CD4-positive, alpha-beta T cell treated with Interleukin-17A for 4 hours (primary cell): ENCODE data around the gene SH3RF3.
"Not testable (repeated sequence)": the region's sequence is repeated elsewhere in the genome, so short reads cannot be mapped to it uniquely, and the experiment has no call there.

Source experiments
- DNase-seq: peaks from one replicate; pipeline ENCODE4 v3.0.0-alpha.2; 2020; ENCODE audit warnings: mixed read lengths

Gene SH3RF3

GRCh38 chr2:109205447-109205846 is 76.4 kb downstream of the SH3RF3 start:
- DNase-seq: no peak

- DNase-seq: no peak
Observed at GRCh38 chr2:109206569-109207146, 77.7 kb downstream of the SH3RF3 start.

DNA sequence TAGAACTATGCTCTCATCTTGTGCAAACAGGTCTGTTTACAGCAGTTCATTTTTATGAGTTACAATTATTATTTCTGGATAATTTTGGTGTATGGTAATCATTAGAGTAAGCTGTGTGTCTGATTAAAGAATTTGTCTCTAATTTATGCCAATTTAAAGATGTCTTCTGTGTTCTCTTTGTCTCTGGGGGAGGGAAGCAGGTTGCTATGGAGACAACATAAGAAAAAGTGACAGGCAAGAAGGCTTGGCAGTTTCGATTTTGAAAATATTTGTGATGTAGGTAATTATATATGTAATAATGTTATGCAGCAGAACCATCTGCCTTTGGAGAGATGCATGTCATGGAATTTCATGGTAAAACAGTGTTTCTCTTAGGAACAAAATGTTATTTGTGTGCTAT is 78.2 kb downstream of the SH3RF3 start:
- no peak for DNase-seq

- no peak for DNase-seq
Observed at GRCh38 chr2:109208071-109208950, 79.3 kb downstream of the SH3RF3 start.

GRCh38 chr2:109208951-109209335 is 79.9 kb downstream of the SH3RF3 start:
- no peak for DNase-seq

DNA sequence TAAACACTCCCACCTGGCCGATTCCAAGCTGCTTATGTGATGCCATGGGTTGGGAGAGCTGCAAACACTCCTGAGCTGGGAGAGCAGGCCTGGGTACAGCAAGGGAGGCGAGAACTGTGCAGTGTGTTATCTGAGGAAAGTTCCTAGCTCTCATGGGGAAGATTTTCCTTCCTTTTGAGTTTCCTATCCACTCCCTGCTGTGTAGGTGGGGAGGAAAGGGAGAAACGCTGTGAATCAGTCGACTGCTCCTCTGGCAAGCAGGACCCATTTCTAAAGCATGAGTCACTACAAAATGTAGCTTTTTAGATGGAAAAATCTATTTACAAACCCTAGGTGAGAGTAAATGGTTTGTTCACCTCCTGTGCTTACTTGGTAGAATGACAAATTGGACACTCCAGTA is 80.4 kb downstream of the SH3RF3 start:
- no peak for DNase-seq

- no peak for DNase-seq
Observed at GRCh38 chr2:109209941-109210340, 80.9 kb downstream of the SH3RF3 start.

DNA sequence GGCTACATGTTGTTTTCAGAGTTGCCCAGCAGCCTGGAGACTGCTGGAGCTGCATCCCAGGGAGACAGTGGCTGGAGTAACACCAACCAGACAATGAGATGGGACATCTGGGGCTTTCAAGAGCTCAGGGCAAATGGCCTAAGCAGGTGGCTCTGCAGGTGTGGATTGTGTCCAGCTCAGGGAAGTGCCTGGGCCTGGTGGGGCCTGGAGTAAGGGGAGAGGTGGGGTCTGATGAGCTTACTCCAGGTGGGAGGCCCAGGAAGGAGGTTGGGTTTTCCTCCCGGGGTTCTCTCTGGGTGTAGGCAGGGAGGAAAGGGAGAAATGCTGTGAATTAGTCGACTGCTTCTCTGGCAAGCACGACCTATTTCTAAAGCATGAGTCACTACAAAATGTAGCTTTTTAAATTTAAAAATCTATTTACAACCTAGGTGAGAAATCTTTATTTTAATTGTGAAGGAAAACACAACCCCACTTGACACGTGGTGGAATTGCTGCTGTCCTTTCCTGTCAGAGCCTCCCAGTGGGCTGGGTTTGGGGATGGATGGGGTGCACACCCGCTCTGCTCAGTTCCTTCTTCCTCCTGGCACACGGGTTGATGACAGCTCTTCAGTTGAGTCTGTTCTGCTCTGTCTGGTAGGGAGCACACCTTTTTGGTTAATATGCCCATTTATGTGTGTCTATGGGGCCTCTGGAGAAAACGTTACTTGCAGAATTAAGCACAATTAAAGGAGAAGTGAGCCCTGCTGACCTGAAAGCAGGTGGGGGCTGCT is 81.6 kb downstream of the SH3RF3 start:
- no peak for DNase-seq

DNA sequence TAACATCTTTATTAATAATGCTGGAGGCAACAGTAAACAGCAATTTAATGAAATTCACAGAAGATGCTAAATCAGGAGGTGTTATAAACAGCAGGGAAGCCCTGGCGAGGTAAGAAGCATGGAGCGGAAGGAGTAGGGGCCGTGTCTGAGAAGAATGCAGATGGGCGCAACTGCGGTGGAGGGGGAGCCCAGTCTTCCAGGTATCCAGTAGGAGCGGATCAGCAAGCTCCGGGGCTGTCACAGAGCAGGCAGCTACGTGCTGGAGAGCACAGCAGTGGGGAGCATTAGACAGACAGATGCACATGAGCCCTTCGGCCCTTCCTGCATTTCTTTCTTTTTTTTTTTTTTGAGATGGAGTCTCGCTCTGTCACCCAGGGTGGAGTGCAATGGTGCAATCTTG is 82.3 kb downstream of the SH3RF3 start:
- no peak for DNase-seq

GRCh38 chr2:109212836-109213563 is 84.0 kb downstream of the SH3RF3 start:
- no peak for DNase-seq

DNA sequence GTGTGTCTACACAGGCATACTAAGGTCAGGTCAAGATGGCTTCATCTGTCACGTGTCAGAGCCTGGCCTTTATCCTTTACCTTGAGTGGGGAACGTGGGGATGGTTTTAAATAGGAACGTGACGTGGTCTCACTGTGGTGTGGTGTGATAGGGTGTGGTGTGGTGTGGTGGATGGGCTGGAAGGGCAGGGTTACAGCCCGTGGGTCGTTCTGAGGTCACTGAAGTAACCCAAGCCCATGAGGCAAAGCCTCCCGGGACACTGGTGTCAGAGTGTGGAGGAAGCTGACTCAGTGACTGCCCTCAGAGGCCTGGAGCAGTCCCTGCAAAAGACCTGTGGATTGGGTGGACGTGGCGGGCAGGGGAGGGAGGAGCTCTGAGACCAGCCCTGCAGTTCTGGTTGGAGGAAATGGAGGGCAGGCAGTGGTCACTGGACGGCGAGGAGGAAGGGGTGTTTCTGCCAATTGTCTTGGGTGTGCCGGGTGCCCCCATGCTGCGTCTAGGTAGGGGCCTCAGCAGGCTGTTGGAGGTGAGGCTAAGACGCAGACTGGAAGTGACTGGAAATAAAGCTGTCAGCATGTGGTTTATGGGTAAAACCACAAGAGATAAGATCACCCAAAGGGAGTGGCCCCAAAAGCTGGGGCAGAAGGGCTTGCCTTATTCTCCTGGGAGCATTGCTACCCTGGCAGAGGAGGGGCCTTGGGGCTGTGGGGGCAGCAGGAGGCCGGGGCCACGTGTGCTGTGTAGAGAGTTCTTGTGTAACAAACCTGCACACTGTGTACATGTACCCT is 84.8 kb downstream of the SH3RF3 start:
- peak; percentile 47 for DNase-seq

DNA sequence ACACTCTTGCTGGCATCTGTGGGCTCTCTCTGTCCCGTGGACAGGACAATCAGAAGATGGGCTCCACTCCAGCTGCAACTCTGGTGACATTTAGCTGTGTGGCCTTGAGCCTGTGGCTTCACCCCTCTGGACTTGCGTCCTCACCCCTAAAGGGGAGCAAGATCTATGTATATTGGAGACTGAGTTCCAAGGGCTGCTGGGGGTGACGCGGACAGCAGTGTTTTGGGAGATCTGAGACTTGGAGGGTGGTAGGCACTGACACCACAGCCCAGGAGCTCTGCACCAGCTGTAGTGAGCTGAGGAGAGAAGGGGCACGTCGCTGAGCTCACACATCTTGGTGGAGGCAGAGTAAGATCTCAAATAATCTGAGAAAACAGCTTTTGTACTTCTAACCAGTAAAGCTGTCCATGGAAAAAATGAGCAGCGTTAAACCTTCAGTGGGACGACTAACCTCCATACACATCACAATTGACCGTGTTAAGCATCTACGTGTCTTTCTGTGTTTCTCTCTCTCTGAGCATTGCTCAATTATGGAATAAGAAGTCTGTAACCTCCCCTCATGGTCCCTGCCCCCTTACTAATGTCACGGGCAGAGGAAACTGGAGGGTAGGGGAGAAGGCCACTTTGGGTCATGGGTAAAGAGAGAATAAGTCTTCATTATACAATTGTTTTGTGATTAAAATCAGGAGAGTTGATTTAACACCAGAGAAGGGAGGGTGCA is 85.8 kb downstream of the SH3RF3 start:
- no peak for DNase-seq

GRCh38 chr2:109215866-109216265 is 86.9 kb downstream of the SH3RF3 start:
- no peak for DNase-seq

DNA sequence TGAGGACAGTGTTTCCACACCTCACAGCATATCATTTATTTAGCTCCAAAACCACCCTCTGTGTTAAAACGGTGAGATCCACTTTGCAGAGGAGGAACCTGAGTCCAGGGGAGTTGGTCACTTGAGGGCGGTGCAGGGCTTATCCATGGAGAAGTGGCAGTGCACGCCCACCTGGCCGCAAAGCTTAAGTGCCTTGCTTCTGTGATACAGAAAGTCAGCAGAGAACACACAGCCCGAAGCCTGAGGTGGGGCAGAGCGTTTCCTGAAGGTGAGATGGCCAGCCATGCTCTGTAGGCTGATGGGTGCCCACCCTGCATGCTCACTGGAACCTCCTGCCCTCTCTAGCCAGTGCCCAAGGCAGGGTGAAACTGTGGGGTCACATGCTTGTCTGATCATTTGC is 87.3 kb downstream of the SH3RF3 start:
- no peak for DNase-seq

GRCh38 chr2:109217362-109218086 is 88.5 kb downstream of the SH3RF3 start:
- DNase-seq: no peak

- DNase-seq: no peak
Observed at GRCh38 chr2:109218087-109218791, 89.2 kb downstream of the SH3RF3 start.

DNA sequence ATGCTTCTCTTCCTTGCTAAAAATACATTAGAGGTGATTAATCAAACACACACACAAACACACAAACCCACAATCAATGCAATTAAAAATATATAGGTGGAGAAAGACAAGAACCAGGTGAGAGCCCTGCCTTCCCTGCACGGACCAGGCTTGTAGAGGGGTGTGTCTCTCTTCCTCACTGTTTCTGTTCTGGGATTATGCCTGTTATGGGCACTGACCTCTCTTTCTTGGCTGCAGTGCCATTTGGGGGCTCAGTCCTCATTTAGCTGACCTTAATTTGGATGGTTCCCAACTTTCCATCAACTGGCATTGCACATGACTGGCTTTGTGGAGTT is 89.8 kb downstream of the SH3RF3 start:
- no peak for DNase-seq

- DNase-seq: no peak
Observed at GRCh38 chr2:109220860-109221259, 91.9 kb downstream of the SH3RF3 start.

GRCh38 chr2:109221316-109221715 is 92.3 kb downstream of the SH3RF3 start:
- DNase-seq: not testable (repeated sequence)

DNA sequence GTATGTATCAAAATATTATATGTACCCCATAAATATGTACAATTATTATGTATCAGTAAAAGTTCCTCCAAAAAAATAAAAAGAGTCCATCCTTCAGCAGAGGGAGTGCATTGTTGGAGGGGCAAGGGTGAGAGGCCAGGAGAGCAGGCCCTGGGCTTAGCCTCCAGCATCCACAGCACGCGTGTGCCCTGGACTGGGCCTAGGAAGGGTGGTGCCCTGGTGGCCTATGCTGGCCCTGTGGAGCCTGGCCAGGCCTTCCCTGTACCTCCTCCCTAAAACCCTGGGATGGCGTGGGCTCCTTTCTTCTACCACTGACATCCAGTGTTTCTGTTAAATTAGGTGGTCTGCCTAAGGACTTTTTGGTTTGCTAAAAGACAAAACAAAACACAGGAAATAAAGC is 93.4 kb downstream of the SH3RF3 start:
- no peak for DNase-seq
